ENCODE data around the gene SSBP3.

DNA sequence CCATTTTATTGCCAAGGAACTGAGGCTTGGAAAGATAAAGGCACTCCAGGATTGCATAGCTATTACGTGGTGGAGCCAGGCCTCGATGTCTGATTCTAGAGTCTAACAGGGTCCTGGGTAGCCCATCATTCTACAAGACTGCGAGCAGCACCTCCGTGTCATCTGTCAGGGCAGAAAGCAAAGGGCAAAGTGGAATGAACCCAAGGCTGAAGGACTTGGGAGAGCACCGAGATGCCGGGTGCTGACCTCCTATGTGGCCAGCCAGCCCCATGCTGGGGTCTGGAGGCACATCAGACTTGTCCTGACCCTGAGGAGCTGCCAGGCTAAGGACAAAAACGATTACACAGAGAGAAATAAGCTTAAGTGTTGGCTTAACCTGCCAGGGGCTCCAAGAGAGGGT lies 143.9 kb downstream of the SSBP3 start:
- TF ChIP-seq ZNF274 (IDR thresholded peaks at IDR 0.05; ENCODE audit: low read depth, low read length), result no peak
- no peak for TF ChIP-seq YY1 (IDR thresholded peaks at IDR 0.05; ENCODE audit: insufficient read depth, insufficient read length)
- TF ChIP-seq SUZ12 (IDR thresholded peaks at IDR 0.05; ENCODE audit: extremely low read depth, insufficient read depth, insufficient read length), result no peak
